ENCODE results near the gene FAM81B.
"Not testable (repeated sequence)": the region's sequence is repeated elsewhere in the genome, so short reads cannot be mapped to it uniquely, and the experiment has no call there.

Gene FAM81B

GRCh38 chr5:95390812-95391492 is at the start of gene FAM81B:
Gene FAM81B (plus strand): TSS chr5:95391366. CDS start chr5:95391390, 24 bp downstream.
- in situ Hi-C loops (cut with HindIII; ENCODE audit: low sequenced_read_pairs), result no loop called here

- in situ Hi-C loops (cut with HindIII; ENCODE audit: low sequenced_read_pairs), result not testable (repeated sequence)
Measured at GRCh38 chr5:95341444-95341843, 49.7 kb upstream of the FAM81B start.

GRCh38 chr5:95347506-95348120 is 43.6 kb upstream of the FAM81B start:
- in situ Hi-C loops (cut with HindIII; ENCODE audit: low sequenced_read_pairs), result no loop called here

GRCh38 chr5:95350631-95351030 is 40.5 kb upstream of the FAM81B start:
- in situ Hi-C loops (cut with HindIII; ENCODE audit: low sequenced_read_pairs), result no loop called here

GRCh38 chr5:95352691-95353090 is 38.5 kb upstream of the FAM81B start:
- in situ Hi-C loops (cut with HindIII; ENCODE audit: low sequenced_read_pairs), result no loop called here

GRCh38 chr5:95358320-95358719 is 32.8 kb upstream of the FAM81B start:
- in situ Hi-C loops (cut with HindIII; ENCODE audit: low sequenced_read_pairs), result no loop called here

GRCh38 chr5:95358848-95359247 is 32.3 kb upstream of the FAM81B start:
- in situ Hi-C loops (cut with HindIII; ENCODE audit: low sequenced_read_pairs), result no loop called here

GRCh38 chr5:95360667-95361066 is 30.5 kb upstream of the FAM81B start:
- in situ Hi-C loops (cut with HindIII; ENCODE audit: low sequenced_read_pairs), result not testable (repeated sequence)

GRCh38 chr5:95365302-95366095 is 25.7 kb upstream of the FAM81B start:
- in situ Hi-C loops (cut with HindIII; ENCODE audit: low sequenced_read_pairs), result no loop called here

GRCh38 chr5:95369782-95370181 is 21.4 kb upstream of the FAM81B start:
- in situ Hi-C loops (cut with HindIII; ENCODE audit: low sequenced_read_pairs), result no loop called here

- in situ Hi-C loops (cut with HindIII; ENCODE audit: low sequenced_read_pairs), result no loop called here
Measured at GRCh38 chr5:95374061-95374460, 17.1 kb upstream of the FAM81B start.

- in situ Hi-C loops (cut with HindIII; ENCODE audit: low sequenced_read_pairs), result no loop called here
Measured at GRCh38 chr5:95375591-95375990, 15.6 kb upstream of the FAM81B start.

- in situ Hi-C loops (cut with HindIII; ENCODE audit: low sequenced_read_pairs), result no loop called here
Measured at GRCh38 chr5:95379133-95379532, 12.0 kb upstream of the FAM81B start.

GRCh38 chr5:95380103-95380628 is 11.0 kb upstream of the FAM81B start:
- in situ Hi-C loops (cut with HindIII; ENCODE audit: low sequenced_read_pairs), result no loop called here

- in situ Hi-C loops (cut with HindIII; ENCODE audit: low sequenced_read_pairs), result no loop called here
Measured at GRCh38 chr5:95382801-95383200, 8.4 kb upstream of the FAM81B start.

- in situ Hi-C loops (cut with HindIII; ENCODE audit: low sequenced_read_pairs), result no loop called here
Measured at GRCh38 chr5:95384485-95385213, 6.5 kb upstream of the FAM81B start.

- in situ Hi-C loops (cut with HindIII; ENCODE audit: low sequenced_read_pairs), result no loop called here
Measured at GRCh38 chr5:95385334-95385733, 5.8 kb upstream of the FAM81B start.

GRCh38 chr5:95391965-95392364 is 799 bp downstream of the FAM81B start:
- in situ Hi-C loops (cut with HindIII; ENCODE audit: low sequenced_read_pairs), result not testable (repeated sequence)

- in situ Hi-C loops (cut with HindIII; ENCODE audit: low sequenced_read_pairs), result no loop called here
Measured at GRCh38 chr5:95392593-95393182, 1.5 kb downstream of the FAM81B start.

GRCh38 chr5:95393279-95393678 is 2.1 kb downstream of the FAM81B start:
- in situ Hi-C loops (cut with HindIII; ENCODE audit: low sequenced_read_pairs), result no loop called here

- in situ Hi-C loops (cut with HindIII; ENCODE audit: low sequenced_read_pairs), result no loop called here
Measured at GRCh38 chr5:95398989-95399388, 7.8 kb downstream of the FAM81B start.
